Measurements from ENCODE around the gene CACNB2.
A peak's percentile ranks its signal among the peaks of the same experiment; 100 is the strongest.

Gene CACNB2

DNA sequence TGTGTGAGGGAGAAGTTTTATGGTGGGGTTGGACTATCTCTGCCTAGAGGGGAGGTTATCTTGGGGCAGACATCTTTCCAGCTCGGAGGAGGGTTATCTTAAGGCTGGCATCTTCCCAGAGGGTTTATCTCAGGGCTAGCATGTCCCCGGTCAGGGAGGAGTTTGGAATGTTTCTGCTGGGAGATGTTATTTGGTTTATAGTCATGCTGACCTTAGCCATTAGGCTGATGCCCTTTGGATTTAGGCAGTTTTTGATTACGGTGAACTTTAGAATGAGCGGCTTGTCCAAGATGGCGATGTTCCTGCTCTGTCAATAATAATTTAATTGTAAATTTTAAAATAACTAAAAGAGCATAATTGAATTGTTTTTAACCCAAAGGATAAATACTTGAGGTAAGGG lies 236.4 kb downstream of the CACNB2 start:
- Histone ChIP-seq H3K27me3 (ENCODE audit: insufficient read depth, low read length) (no peaks in the 10 kb centered on the region), H3K27ac (ENCODE audit: low read depth, low read length) (no peak overlapping the region), H3K36me3 (ENCODE audit: insufficient read depth, low read length) (no peaks in the 10 kb centered on the region), H3K9ac (ENCODE audit: low read depth, low read length) (no peak overlapping the region), H3K9me3 (ENCODE audit: insufficient read depth, low read depth, low read length) (0 out of 2 replicates have a peak, but pooled peaks cover 6% of the 10 kb centered on the region), H3K4me3 (ENCODE audit: low read length) (no peak overlapping the region), H3K4me1 (ENCODE audit: insufficient read depth, low read length) (no peaks in the 10 kb centered on the region)
- 91% methylated on average over 3 of the region's 5 CpGs for WGBS

- Histone ChIP-seq H3K9me3 (ENCODE audit: insufficient read depth, low read depth, low read length) (0 out of 2 replicates have a peak, but pooled peaks cover 6% of the 10 kb centered on the region), H3K27ac (ENCODE audit: low read depth, low read length) (no peak overlapping the region), H3K9ac (ENCODE audit: low read depth, low read length) (no peak overlapping the region), H3K27me3 (ENCODE audit: insufficient read depth, low read length) (no peaks in the 10 kb centered on the region), H3K36me3 (ENCODE audit: insufficient read depth, low read length) (no peaks in the 10 kb centered on the region), H3K4me1 (ENCODE audit: insufficient read depth, low read length) (no peaks in the 10 kb centered on the region), H3K4me3 (ENCODE audit: low read length) (no peak overlapping the region)
- WGBS = 57% methylated on average over 1 of the region's 2 CpGs
Observed at GRCh38 chr10:18377898-18378297, 237.7 kb downstream of the CACNB2 start.

DNA sequence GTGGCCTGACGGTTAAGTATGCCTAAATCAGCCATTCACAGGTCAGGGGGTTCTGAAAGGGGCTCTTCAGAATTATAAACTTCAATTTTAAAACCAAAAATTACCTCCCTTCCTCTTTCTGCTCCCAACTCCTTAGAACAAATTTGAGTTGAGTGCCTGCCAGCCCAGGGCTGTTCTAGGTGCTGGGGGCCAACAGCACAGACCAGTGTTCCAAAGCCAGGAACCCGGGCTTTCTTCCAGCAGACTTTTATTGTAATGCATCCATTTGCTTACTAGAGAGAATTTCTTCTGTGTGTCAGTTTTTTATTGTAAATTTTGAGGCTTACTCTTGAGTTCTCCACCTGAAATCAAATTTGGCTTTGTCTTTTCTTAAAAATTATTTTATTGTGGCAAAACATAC lies 238.5 kb downstream of the CACNB2 start:
- 93% methylated on average over 2 of the region's 2 CpGs for WGBS
- no peak overlapping the region for H3K9ac ChIP-seq (ENCODE audit: low read depth, low read length)
- no peaks in the 10 kb centered on the region for H3K27me3 ChIP-seq (ENCODE audit: insufficient read depth, low read length)
- H3K36me3 ChIP-seq (ENCODE audit: insufficient read depth, low read length) = no peaks in the 10 kb centered on the region
- no peak overlapping the region for H3K4me3 ChIP-seq (ENCODE audit: low read length)
- H3K4me1 ChIP-seq (ENCODE audit: insufficient read depth, low read length) = no peaks in the 10 kb centered on the region
- no peak overlapping the region for H3K27ac ChIP-seq (ENCODE audit: low read depth, low read length)
- 0 out of 2 replicates have a peak, but pooled peaks cover 6% of the 10 kb centered on the region for H3K9me3 ChIP-seq (ENCODE audit: insufficient read depth, low read depth, low read length)

DNA sequence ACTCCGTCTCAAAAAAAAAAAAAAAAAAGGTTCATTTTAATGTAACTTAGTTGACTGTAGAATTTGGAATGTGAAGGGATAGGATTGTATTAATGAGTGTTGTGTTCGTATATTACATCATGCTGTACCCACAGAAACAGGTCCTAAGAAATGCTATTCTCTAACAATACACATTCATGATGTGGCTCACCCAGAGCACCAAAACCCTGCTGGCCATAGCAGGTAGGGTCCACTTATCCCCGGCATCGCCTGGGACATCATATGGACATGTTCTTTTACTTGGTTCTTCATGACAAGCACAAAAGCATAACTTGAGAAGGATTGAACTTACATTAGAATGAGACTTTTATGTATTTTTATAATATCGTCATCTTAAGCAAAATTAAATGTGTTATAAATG lies 241.5 kb downstream of the CACNB2 start:
- Histone ChIP-seq H3K36me3 (ENCODE audit: insufficient read depth, low read length) (no peaks in the 10 kb centered on the region), H3K9me3 (ENCODE audit: insufficient read depth, low read depth, low read length) (no peaks in the 10 kb centered on the region), H3K27ac (ENCODE audit: low read depth, low read length) (no peak overlapping the region), H3K27me3 (ENCODE audit: insufficient read depth, low read length) (no peaks in the 10 kb centered on the region), H3K4me1 (ENCODE audit: insufficient read depth, low read length) (no peaks in the 10 kb centered on the region), H3K4me3 (ENCODE audit: low read length) (no peak overlapping the region), H3K9ac (ENCODE audit: low read depth, low read length) (no peak overlapping the region)
- 93% methylated on average over 4 of the region's 5 CpGs for WGBS

- H3K36me3 ChIP-seq (ENCODE audit: insufficient read depth, low read length) = no peaks in the 10 kb centered on the region
- no peak overlapping the region for H3K27ac ChIP-seq (ENCODE audit: low read depth, low read length)
- WGBS = 91% methylated on average over 5 of the region's 5 CpGs
- H3K9me3 ChIP-seq (ENCODE audit: insufficient read depth, low read depth, low read length) = no peaks in the 10 kb centered on the region
- no peak overlapping the region for H3K4me3 ChIP-seq (ENCODE audit: low read length)
- H3K27me3 ChIP-seq (ENCODE audit: insufficient read depth, low read length) = peaks cover 13% of the 10 kb centered on the region
- no peak overlapping the region for H3K9ac ChIP-seq (ENCODE audit: low read depth, low read length)
- H3K4me1 ChIP-seq (ENCODE audit: insufficient read depth, low read length) = no peaks in the 10 kb centered on the region
Observed at GRCh38 chr10:18397906-18398305, 257.7 kb downstream of the CACNB2 start.

- Histone ChIP-seq H3K4me3 (ENCODE audit: low read length) (no peak overlapping the region), H3K27me3 (ENCODE audit: insufficient read depth, low read length) (peaks cover 13% of the 10 kb centered on the region), H3K36me3 (ENCODE audit: insufficient read depth, low read length) (no peaks in the 10 kb centered on the region), H3K9me3 (ENCODE audit: insufficient read depth, low read depth, low read length) (no peaks in the 10 kb centered on the region), H3K4me1 (ENCODE audit: insufficient read depth, low read length) (no peaks in the 10 kb centered on the region), H3K27ac (ENCODE audit: low read depth, low read length) (no peak overlapping the region), H3K9ac (ENCODE audit: low read depth, low read length) (no peak overlapping the region)
- 95% methylated on average over 2 of the region's 3 CpGs for WGBS
Observed at GRCh38 chr10:18399158-18399557, 258.9 kb downstream of the CACNB2 start.

GRCh38 chr10:18400201-18400905 lies 260.1 kb downstream of the CACNB2 start:
- WGBS = 10% methylated on average over 16 of the region's 17 CpGs
- Histone ChIP-seq H3K9me3 (ENCODE audit: insufficient read depth, low read depth, low read length) (no peaks in the 10 kb centered on the region), H3K9ac (ENCODE audit: low read depth, low read length) (peak overlapping the region; percentile 42; the same call in 1 of the 2 replicates), H3K4me3 (ENCODE audit: low read length) (peak overlapping the region; percentile 65), H3K27me3 (ENCODE audit: insufficient read depth, low read length) (peaks cover 13% of the 10 kb centered on the region), H3K36me3 (ENCODE audit: insufficient read depth, low read length) (no peaks in the 10 kb centered on the region), H3K27ac (ENCODE audit: low read depth, low read length) (no peak overlapping the region), H3K4me1 (ENCODE audit: insufficient read depth, low read length) (no peaks in the 10 kb centered on the region)

DNA sequence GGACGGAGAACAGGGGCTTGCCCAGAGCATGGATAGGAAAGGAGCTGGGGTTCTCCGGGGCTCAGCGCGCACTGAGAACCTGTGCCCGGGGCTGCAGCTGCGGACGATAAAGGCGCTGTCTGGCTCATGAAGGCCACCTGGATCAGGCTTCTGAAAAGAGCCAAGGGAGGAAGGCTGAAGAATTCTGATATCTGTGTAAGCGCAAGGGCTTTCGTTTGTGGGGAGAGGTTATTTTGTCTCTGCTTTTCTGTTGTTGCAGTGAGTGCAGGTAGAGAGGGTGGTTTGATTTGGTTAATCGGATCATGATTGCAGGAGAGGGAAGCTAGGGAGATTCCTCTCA lies 260.7 kb downstream of the CACNB2 start:
- Histone ChIP-seq H3K4me1 (ENCODE audit: insufficient read depth, low read length) (no peaks in the 10 kb centered on the region), H3K27me3 (ENCODE audit: insufficient read depth, low read length) (peaks cover 13% of the 10 kb centered on the region), H3K9ac (ENCODE audit: low read depth, low read length) (peak overlapping the region; percentile 42; the same call in 1 of the 2 replicates), H3K27ac (ENCODE audit: low read depth, low read length) (no peak overlapping the region), H3K36me3 (ENCODE audit: insufficient read depth, low read length) (no peaks in the 10 kb centered on the region), H3K4me3 (ENCODE audit: low read length) (peak overlapping the region; percentile 65), H3K9me3 (ENCODE audit: insufficient read depth, low read depth, low read length) (no peaks in the 10 kb centered on the region)
- 10% methylated on average over 11 of the region's 11 CpGs for whole genome bisulfite sequencing

- Histone ChIP-seq H3K9me3 (ENCODE audit: insufficient read depth, low read depth, low read length) (no peaks in the 10 kb centered on the region), H3K27me3 (ENCODE audit: insufficient read depth, low read length) (peaks cover 13% of the 10 kb centered on the region), H3K9ac (ENCODE audit: low read depth, low read length) (no peak overlapping the region), H3K4me1 (ENCODE audit: insufficient read depth, low read length) (no peaks in the 10 kb centered on the region), H3K36me3 (ENCODE audit: insufficient read depth, low read length) (no peaks in the 10 kb centered on the region), H3K27ac (ENCODE audit: low read depth, low read length) (no peak overlapping the region), H3K4me3 (ENCODE audit: low read length) (peak overlapping the region; percentile 65; the same call in 1 of the 2 replicates)
- WGBS = 95% methylated on average over 12 of the region's 12 CpGs
Observed at GRCh38 chr10:18401416-18402195, 261.4 kb downstream of the CACNB2 start.

DNA sequence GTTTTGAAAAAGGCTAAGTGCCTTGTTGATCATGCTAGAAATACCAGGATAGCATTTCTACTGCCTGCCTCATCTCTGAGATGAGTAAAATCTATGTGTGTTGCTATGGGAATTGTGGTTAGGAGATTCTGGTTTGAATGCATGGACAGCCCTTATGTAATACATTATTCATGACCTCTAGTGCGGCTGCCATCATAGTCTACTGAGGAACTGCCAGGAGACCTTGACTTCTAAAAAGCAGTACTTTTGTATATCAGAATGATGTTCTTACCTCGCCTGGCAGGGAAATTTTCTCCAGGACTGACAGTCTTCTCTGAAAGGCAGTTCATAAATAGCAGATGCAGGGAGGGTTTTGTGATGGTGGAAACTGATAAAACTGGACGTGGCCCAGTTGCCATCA lies 262.6 kb downstream of the CACNB2 start:
- H3K9me3 ChIP-seq (ENCODE audit: insufficient read depth, low read depth, low read length) = no peaks in the 10 kb centered on the region
- no peaks in the 10 kb centered on the region for H3K36me3 ChIP-seq (ENCODE audit: insufficient read depth, low read length)
- no peak overlapping the region for H3K4me3 ChIP-seq (ENCODE audit: low read length)
- no peak overlapping the region for H3K27ac ChIP-seq (ENCODE audit: low read depth, low read length)
- H3K27me3 ChIP-seq (ENCODE audit: insufficient read depth, low read length) = peaks cover 13% of the 10 kb centered on the region
- 87% methylated on average over 3 of the region's 3 CpGs for WGBS
- no peak overlapping the region for H3K9ac ChIP-seq (ENCODE audit: low read depth, low read length)
- H3K4me1 ChIP-seq (ENCODE audit: insufficient read depth, low read length) = no peaks in the 10 kb centered on the region

DNA sequence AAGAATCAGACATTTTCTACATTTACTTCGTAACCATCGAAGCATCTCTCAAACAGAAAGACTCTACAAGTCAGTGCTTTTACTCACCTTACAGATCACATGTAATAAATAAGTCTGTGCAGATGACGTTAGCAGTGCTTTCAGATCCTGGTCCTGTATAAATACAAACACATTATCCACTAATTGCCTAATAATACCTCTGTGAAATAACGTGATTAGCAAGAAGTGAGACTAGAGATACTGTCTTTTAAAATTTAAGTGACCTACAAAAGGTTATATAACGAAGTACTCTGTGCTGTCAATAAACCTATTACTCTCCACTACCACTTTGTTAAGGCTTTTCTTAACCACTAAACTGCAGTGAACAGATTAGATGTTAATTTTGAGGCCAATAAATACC lies 264.3 kb downstream of the CACNB2 start:
- H3K9me3 ChIP-seq (ENCODE audit: insufficient read depth, low read depth, low read length) = no peaks in the 10 kb centered on the region
- 95% methylated on average over 5 of the region's 5 CpGs for WGBS
- no peaks in the 10 kb centered on the region for H3K4me1 ChIP-seq (ENCODE audit: insufficient read depth, low read length)
- H3K27ac ChIP-seq (ENCODE audit: low read depth, low read length) = no peak overlapping the region
- no peaks in the 10 kb centered on the region for H3K36me3 ChIP-seq (ENCODE audit: insufficient read depth, low read length)
- H3K9ac ChIP-seq (ENCODE audit: low read depth, low read length) = no peak overlapping the region
- H3K4me3 ChIP-seq (ENCODE audit: low read length) = no peak overlapping the region
- H3K27me3 ChIP-seq (ENCODE audit: insufficient read depth, low read length) = peaks cover 13% of the 10 kb centered on the region
